K562 (cell line): ENCODE measurements around the gene CHRNE. TPM values are rescaled to one million over a fixed set of nuclear protein-coding genes. Genes with fewer than 3 reads are reported as not detected.

Source experiments
- ATAC-seq: fragments of 200-7000 bp; cut with Tn5 transposase; 3 replicates; pipeline ENCODE4 v1.9.1; 2020; ENCODE audit warnings: moderate library complexity
- BruUV-seq: library from RNA; stranded (reverse); fragments of 400-500 nt; replicated peaks from 2 replicates; lab custom pipeline; 2021; lab: Mats Ljungman, UMichigan
- CTCF ChIA-PET: fragments of 300-600 bp; formaldehyde crosslinking; extraction: SDS; loops from one replicate; lab custom pipeline; 2021; ENCODE audit warnings: low intra/inter-chr PET ratio; lab: Yijun Ruan, JAX
- POLR2A ChIA-PET: fragments of 300-600, 350-650 bp; sonication (Branson Sonifier 250); formaldehyde crosslinking; extraction: SDS; loops from one replicate; lab custom pipeline; 2021; ENCODE audit warnings: antibody characterized with exemption, inconsistent platforms; lab: Yijun Ruan, JAX
- DNase-seq, 4 experiments: peaks; one replicate each; pipeline versions ENCODE4 v3.0.0 to v3.0.0-alpha.2; 2011 to 2018; ENCODE audit warnings: low spot score in 3 of 4, mixed read lengths in 3 of 4; ENCODE audit errors: extremely low read depth in 1 of 4
- FAIRE-seq: peaks from 2 replicates; lab custom pipeline; 2011; peaks lifted over from hg19 to GRCh38; lab: Jason Lieb, UNC
- H2AFZ ChIP-seq: 2 replicates; pipeline ENCODE4 v1.6.0; 2011; ENCODE audit warnings: low read depth, low read length, control low read depth, inconsistent platforms
- H3K27ac ChIP-seq: fragments of 200-600 bp; 3 replicates; pipeline ENCODE4 v1.8.0; 2011; ENCODE audit warnings: low read depth, mild to moderate bottlenecking, control low read depth, inconsistent platforms, low read length, moderate library complexity, mixed read lengths; ENCODE audit errors: extremely low read depth
- H3K27me3 ChIP-seq, 2 experiments: fragments of 300-600 bp in 1 of 2; 2 replicates in 1 of 2; 3 replicates in 1 of 2; pipeline versions ENCODE4 v1.6.0 to v1.8.0; 2011; ENCODE audit warnings: inconsistent platforms in 2 of 2, low read length in 2 of 2, mild to moderate bottlenecking in 1 of 2, mixed read lengths in 1 of 2, moderate library complexity in 1 of 2; ENCODE audit not compliant: control insufficient read depth in 2 of 2, insufficient read depth in 2 of 2
- H3K36me3 ChIP-seq: fragments of 300-600 bp; 3 replicates; pipeline ENCODE4 v1.8.0; 2011; ENCODE audit warnings: mild to moderate bottlenecking, low read length, inconsistent platforms; ENCODE audit not compliant: control insufficient read depth, insufficient read depth
- H3K4me1 ChIP-seq, 2 experiments: fragments of 200-600 bp in 1 of 2; replicated peaks in 1 of 2; 2 replicates in 1 of 2; 3 replicates in 1 of 2; pipeline versions ENCODE4 v1.5.1 to v1.8.0; 2011; ENCODE audit warnings: inconsistent platforms in 2 of 2, low read length in 2 of 2, mild to moderate bottlenecking in 1 of 2, mixed read lengths in 1 of 2, moderate library complexity in 1 of 2; ENCODE audit not compliant: control insufficient read depth in 2 of 2, insufficient read depth in 2 of 2
- H3K4me2 ChIP-seq: 2 replicates; pipeline ENCODE4 v1.6.1; 2011; ENCODE audit warnings: low read length, control low read depth, inconsistent platforms, mixed read lengths; ENCODE audit not compliant: insufficient read depth
- H3K4me3 ChIP-seq: fragments of 200-600 bp; sonication (generic), shearing (Covaris generic); 2 replicates; pipeline ENCODE4 v1.5.1; 2016; ENCODE audit warnings: control low read depth, inconsistent platforms
- H3K79me2 ChIP-seq: fragments of 200-600 bp; 3 replicates; pipeline ENCODE4 v1.8.0; 2011; ENCODE audit warnings: low read length, inconsistent platforms; ENCODE audit not compliant: control insufficient read depth, insufficient read depth
- H3K9ac ChIP-seq, 2 experiments: 2 replicates each; pipeline versions ENCODE4 v1.6.0 to v1.6.1; 2011; ENCODE audit warnings: low read depth in 2 of 2, low read length in 2 of 2, control low read depth in 1 of 2, inconsistent platforms in 1 of 2, mild to moderate bottlenecking in 1 of 2, mixed read lengths in 1 of 2; ENCODE audit not compliant: insufficient read depth in 1 of 2
- H3K9me1 ChIP-seq: one replicate; pipeline ENCODE4 v1.6.0; 2011; ENCODE audit warnings: inconsistent platforms, mild to moderate bottlenecking, low read length, moderate library complexity; ENCODE audit not compliant: control insufficient read depth, insufficient read depth
- H3K9me3 ChIP-seq: replicated peaks from 2 replicates; pipeline ENCODE4 v1.5.1; 2011; ENCODE audit warnings: low read depth, low read length, inconsistent platforms; ENCODE audit not compliant: control insufficient read depth, insufficient read depth
- H4K20me1 ChIP-seq: replicated peaks from 2 replicates; pipeline ENCODE4 v1.6.1; 2011; ENCODE audit warnings: low read length, inconsistent platforms, mixed read lengths; ENCODE audit not compliant: control insufficient read depth, insufficient read depth
- CTCFL ChIP-seq: IDR thresholded peaks from 2 replicates; pipeline ENCODE4 v1.6.1; 2011; ENCODE audit warnings: borderline replicate concordance, low read depth, mild to moderate bottlenecking, moderate library complexity, low read length; ENCODE audit not compliant: insufficient read depth, poor library complexity, severe bottlenecking
- DDX20 ChIP-seq: fragments of 450-650 bp; IDR thresholded peaks from 2 replicates; pipeline ENCODE4 v1.6.1; 2016; ENCODE audit warnings: missing genetic modification characterization, low read depth, mild to moderate bottlenecking, missing compliant biosample characterization, moderate library complexity
- E2F6 ChIP-seq, 2 experiments: IDR thresholded peaks; 2 replicates each; pipeline ENCODE4 v1.6.1; 2011; ENCODE audit warnings: borderline replicate concordance in 1 of 2, control low read depth in 1 of 2, low read depth in 1 of 2, low read length in 1 of 2, mild to moderate bottlenecking in 1 of 2, mixed read lengths in 1 of 2, moderate library complexity in 1 of 2; ENCODE audit not compliant: insufficient read depth in 1 of 2, insufficient read length in 1 of 2, poor library complexity in 1 of 2, severe bottlenecking in 1 of 2; ENCODE audit errors: extremely low read depth in 1 of 2
- ELF4 ChIP-seq: fragments of 450-650 bp; formaldehyde crosslinking; IDR thresholded peaks from 2 replicates; pipeline ENCODE4 v1.4.0; 2022; ENCODE audit warnings: missing genetic modification characterization
- HDAC6 ChIP-seq: IDR thresholded peaks from 2 replicates; pipeline ENCODE4 v1.6.1; 2012; ENCODE audit warnings: low read depth, mild to moderate bottlenecking, control low read depth, inconsistent platforms, low read length, moderate library complexity
- HEY1 ChIP-seq: fragments of 250-450 bp; sonication (Bioruptor Pico); IDR thresholded peaks from 2 replicates; pipeline ENCODE4 v1.5.0; 2020; ENCODE audit warnings: mild to moderate bottlenecking, moderate library complexity, borderline replicate concordance
- NFIC ChIP-seq: fragments of 450-650 bp; IDR thresholded peaks from 2 replicates; pipeline ENCODE4 v1.6.1; 2017; ENCODE audit warnings: mild to moderate bottlenecking, inconsistent platforms
- RAD21 ChIP-seq, 2 experiments: fragments of 250-450 bp in 1 of 2; fragments of 450-650 bp in 1 of 2; sonication (Bioruptor Pico) in 1 of 2; formaldehyde crosslinking in 1 of 2; IDR thresholded peaks in 1 of 2; conservative IDR thresholded peaks in 1 of 2; 2 replicates each; pipeline versions ENCODE4 v1.4.0 to v1.8.0; 2020 to 2022; ENCODE audit warnings: mild to moderate bottlenecking in 2 of 2, moderate library complexity in 1 of 2
- TAF1 ChIP-seq: IDR thresholded peaks from 2 replicates; pipeline ENCODE4 v1.6.1; 2011; ENCODE audit warnings: mild to moderate bottlenecking, low read length, moderate library complexity; ENCODE audit not compliant: insufficient read depth, control insufficient read depth, severe bottlenecking; ENCODE audit errors: extremely low read depth
- ZBTB8A ChIP-seq: fragments of 450-650 bp; IDR thresholded peaks from 2 replicates; pipeline ENCODE4 v1.6.1; 2018; ENCODE audit warnings: mild to moderate bottlenecking, moderate library complexity; ENCODE audit not compliant: partially characterized antibody
- ZNF23 ChIP-seq: fragments of 250-450 bp; sonication (Bioruptor Pico); IDR thresholded peaks from 2 replicates; pipeline ENCODE4 v1.4.0; 2020; ENCODE audit warnings: mild to moderate bottlenecking
- ZNF280A ChIP-seq: fragments of 450-650 bp; IDR thresholded peaks from 2 replicates; pipeline ENCODE4 v1.6.1; 2018; ENCODE audit warnings: mild to moderate bottlenecking, low read depth; ENCODE audit not compliant: partially characterized antibody
- WGBS: fragments of 100-300 bp; shearing (Covaris generic); methylation state at CpG from one replicate; pipeline ENCODE4 v1.1.6; 2016; ENCODE audit warnings: low coverage, mixed read lengths; ENCODE audit not compliant: insufficient coverage; ENCODE audit errors: missing lambda C conversion rate; 5-methylcytosine and 5-hydroxymethylcytosine counted together
- in situ Hi-C: fragments of 300-500 bp; cut with MboI; formaldehyde crosslinking; loops from 4 replicates; pipeline ENCODE4 v1.15.0; 2018; ENCODE audit warnings: inconsistent platforms, mixed read lengths
- intact Hi-C: fragments of 100-400 bp; cut with micrococcal nuclease; formaldehyde crosslinking; loops from 2 replicates; pipeline ENCODE4 v1.14.2; 2022
- polyA plus RNA-seq, 8 experiments: library from polyadenylated mRNA; depleted of rRNA in 4 of 8; stranded (reverse) in 5 of 8; unstranded in 3 of 8; fragments of >200 nt; fragmentation: Nextera tagmentation in 2 of 8; fragmentation: Illumina TruSeq in 1 of 8; extraction: Ambion mirVana in 2 of 8; extraction: Trizol in 1 of 8; gene quantifications; 2 replicates each; pipeline versions ENCODE4 v1.2.1 to v1.2.3, GENCODE V29; 2011 to 2014; ENCODE audit warnings: inconsistent platforms in 1 of 8, missing spikeins in 1 of 8
- total RNA-seq, 7 experiments: library from RNA; depleted of rRNA in 6 of 7; stranded (reverse); fragments of >200 nt in 6 of 7; fragmentation: Illumina TruSeq in 2 of 7; extraction: Trizol in 2 of 7; gene quantifications; 2 replicates each; pipeline versions ENCODE4 v1.2.1 to v1.2.3, GENCODE V29; 2011 to 2021; ENCODE audit warnings: low replicate concordance in 1 of 7

The CHRNE gene
- total and polyA plus RNA-seq, 9 of the 15 experiments (the other 6 are each of a cell fraction or from before 2014, with no cell fraction given): not detected

- in situ Hi-C loops: no loop called here
- peak; percentile 28 to 55 (median 35) for DNase-seq
- intact Hi-C loops: no loop called here
- peak; percentile 85 for ATAC-seq
- peak overlapping the region in 1 of 2 experiments; percentile 80; a peak in 2 of 4 replicates for H3K9ac ChIP-seq
- no peak overlapping the region for H2AFZ ChIP-seq
- ChIA-PET POLR2A (interaction anchor here (0.6 to 2.1 kb wide), 6 partner anchors 8 to 33 kb away, joined by 3 to 7 read pairs (median 4); partner anchors contain the start of gene SPAG7), CTCF (no interaction called here)
- BruUV-seq: no TSS peak
- H3K27ac ChIP-seq: no peak overlapping the region
- H3K9me1 ChIP-seq: no peaks in the 10 kb centered on the region
- H3K79me2 ChIP-seq: peaks cover 16% of the 10 kb centered on the region
- 23% methylated on average over 8 of the region's 14 CpGs for WGBS
- H3K9me3 ChIP-seq: no peaks in the 10 kb centered on the region
- peak overlapping the region; percentile 18; the same call in 1 of the 2 replicates for H3K4me2 ChIP-seq
- H4K20me1 ChIP-seq: no peaks in the 10 kb centered on the region
- no peaks in the 10 kb centered on the region for H3K27me3 ChIP-seq
- peaks cover 26% of the 10 kb centered on the region for H3K36me3 ChIP-seq
- no peak overlapping the region for H3K4me3 ChIP-seq
- peaks cover 10 to 29% of the 10 kb centered on the region in 2 experiments; a peak in 4 of 5 replicates for H3K4me1 ChIP-seq
- FAIRE-seq: peak; percentile 58
- TF ChIP-seq HEY1 (no peak), NFIC (peak; percentile 64), HDAC6 (no peak), RAD21 (CRISPR knock-in tag; conservative IDR thresholded peaks at IDR 0.05 in 1 of 2, IDR thresholded peaks at IDR 0.05 in 1 of 2) (peak in 1 of 2 experiments; percentile 37; a peak in 2 of 4 replicates), ELF4 (no peak), DDX20 (tag) (no peak), ZNF280A (no peak), ZBTB8A (no peak), ZNF23 (CRISPR knock-in tag) (no peak), CTCFL (no peak), E2F6 (IDR thresholded peaks at IDR 0.05; ENCODE audit: borderline replicate concordance in 1 of 2, extremely low read depth in 1 of 2, insufficient read depth in 1 of 2, insufficient read length in 1 of 2, low read depth in 1 of 2, low read length in 1 of 2, poor library complexity in 1 of 2, severe bottlenecking in 1 of 2) (peak in 1 of 2 experiments; percentile 19), TAF1 (no peak)
Observed at GRCh38 chr17:4934173-4934979, 31.5 kb upstream of the CHRNE start.
